ENCODE measurements around the gene CERK.

DNA sequence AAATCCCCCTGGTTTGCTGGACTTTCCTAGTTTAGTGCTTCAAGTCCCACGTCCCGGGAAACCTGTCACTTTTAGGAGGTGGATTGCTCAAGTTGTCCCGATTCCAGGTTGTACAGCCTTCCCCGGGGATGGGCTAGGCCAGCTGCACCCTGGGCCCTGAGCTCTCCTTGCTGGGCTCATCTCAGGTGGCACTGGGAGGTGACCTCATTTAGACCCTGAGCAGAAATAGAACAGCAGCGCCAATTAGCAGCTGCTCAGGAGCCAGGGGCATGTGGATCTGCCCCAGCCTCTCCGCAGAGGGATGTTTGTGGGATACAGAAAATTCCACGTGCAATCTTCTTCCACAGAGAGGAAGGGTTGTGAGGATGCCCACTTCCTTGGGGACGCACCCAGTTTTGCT is 9.6 kb upstream of the CERK start:
- TF ChIP-seq POLR2A (IDR thresholded peaks at IDR 0.05), result no peak
- TF ChIP-seq, protein P1, sequence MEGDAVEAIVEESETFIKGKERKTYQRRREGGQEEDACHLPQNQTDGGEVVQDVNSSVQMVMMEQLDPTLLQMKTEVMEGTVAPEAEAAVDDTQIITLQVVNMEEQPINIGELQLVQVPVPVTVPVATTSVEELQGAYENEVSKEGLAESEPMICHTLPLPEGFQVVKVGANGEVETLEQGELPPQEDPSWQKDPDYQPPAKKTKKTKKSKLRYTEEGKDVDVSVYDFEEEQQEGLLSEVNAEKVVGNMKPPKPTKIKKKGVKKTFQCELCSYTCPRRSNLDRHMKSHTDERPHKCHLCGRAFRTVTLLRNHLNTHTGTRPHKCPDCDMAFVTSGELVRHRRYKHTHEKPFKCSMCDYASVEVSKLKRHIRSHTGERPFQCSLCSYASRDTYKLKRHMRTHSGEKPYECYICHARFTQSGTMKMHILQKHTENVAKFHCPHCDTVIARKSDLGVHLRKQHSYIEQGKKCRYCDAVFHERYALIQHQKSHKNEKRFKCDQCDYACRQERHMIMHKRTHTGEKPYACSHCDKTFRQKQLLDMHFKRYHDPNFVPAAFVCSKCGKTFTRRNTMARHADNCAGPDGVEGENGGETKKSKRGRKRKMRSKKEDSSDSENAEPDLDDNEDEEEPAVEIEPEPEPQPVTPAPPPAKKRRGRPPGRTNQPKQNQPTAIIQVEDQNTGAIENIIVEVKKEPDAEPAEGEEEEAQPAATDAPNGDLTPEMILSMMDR (IDR thresholded peaks at IDR 0.05), result no peak
